Measurements from ENCODE around the gene TRAF6. TPM values are rescaled to one million over a fixed set of nuclear protein-coding genes. Genes with fewer than 3 reads are reported as not detected.

Gene TRAF6
- total RNA-seq, 1 experiment from 2014 or later, result 10.9 TPM

DNA sequence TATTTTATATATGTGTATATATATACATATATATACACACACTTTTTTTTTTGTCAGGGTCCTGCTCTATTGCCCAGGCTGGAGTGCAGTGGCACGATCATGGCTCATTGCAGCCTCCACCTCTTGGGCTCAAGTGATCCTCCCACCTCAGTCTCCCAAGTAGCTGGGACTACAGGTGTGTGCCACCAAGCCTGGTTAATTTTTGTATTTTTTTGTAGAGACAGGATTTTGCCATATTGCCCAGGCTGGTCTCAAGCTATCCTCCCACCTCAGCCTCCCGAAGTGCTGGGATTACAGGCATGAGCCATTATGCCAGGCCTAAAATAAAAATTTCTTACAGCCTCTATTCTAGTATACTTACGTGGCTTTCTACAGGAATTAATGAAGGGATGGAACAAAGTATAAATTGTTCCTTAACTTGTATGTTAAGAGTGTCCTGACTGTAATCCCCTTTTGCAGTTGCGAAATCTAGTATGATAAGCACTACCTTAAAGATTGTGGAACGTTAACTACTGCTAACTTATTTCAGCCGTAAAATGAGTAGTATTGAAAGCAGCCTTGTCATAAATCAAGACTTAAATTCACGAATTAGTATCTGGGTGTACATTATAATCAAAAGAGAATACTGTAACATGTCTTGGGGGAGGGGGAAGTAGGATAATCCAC is 2.1 kb downstream of the TRAF6 start:
- H3K36me3 ChIP-seq (ENCODE audit: control insufficient read depth, insufficient read depth, low read length), result no peaks in the 10 kb centered on the region
- intact Hi-C loops (cut with micrococcal nuclease; ENCODE audit: unreplicated experiment), result no loop called here
- H3K4me1 ChIP-seq, result peaks cover 6% of the 10 kb centered on the region
- no peak for DNase-seq
- ChIA-PET POLR2A (interaction anchor here (0.6 kb wide), 1 partner anchor 217 kb away, joined by 3 read pairs; no protein-coding TSS in a partner anchor), CTCF (interaction anchor here (1.2 kb wide), 1 partner anchor 15 kb away, joined by 5 read pairs; no protein-coding TSS in a partner anchor)
- no peaks in the 10 kb centered on the region for H3K9me3 ChIP-seq
- Mint-ChIP-seq H3K36me3 (ENCODE audit: insufficient read depth, unreplicated experiment) (peaks cover 24% of the 10 kb centered on the region), H3K4me1 (ENCODE audit: low read depth, unreplicated experiment) (peaks cover 10% of the 10 kb centered on the region), H3K9me3 (ENCODE audit: unreplicated experiment) (no peaks in the 10 kb centered on the region), H3K27ac (ENCODE audit: unreplicated experiment) (peak overlapping the region; percentile 89), H3K27me3 (ENCODE audit: insufficient read depth, unreplicated experiment) (no peaks in the 10 kb centered on the region), H3K4me3 (ENCODE audit: unreplicated experiment) (peak overlapping the region; percentile 100)
- peak overlapping the region; percentile 89; the same call in 1 of the 2 replicates for H3K4me3 ChIP-seq (ENCODE audit: low read depth, low read length)
- H3K27me3 ChIP-seq (replicated peaks; ENCODE audit: control insufficient read depth, insufficient read depth, low read length), result no peaks in the 10 kb centered on the region
- no TSS peak for BruUV-seq (replicated peaks)
- no peak for TF ChIP-seq CTCF (IDR thresholded peaks at IDR 0.05; ENCODE audit: insufficient read depth in 1 of 2, low read depth in 1 of 2, low read length in 1 of 2, severe bottlenecking in 1 of 2, unreplicated experiment in 1 of 2)

DNA sequence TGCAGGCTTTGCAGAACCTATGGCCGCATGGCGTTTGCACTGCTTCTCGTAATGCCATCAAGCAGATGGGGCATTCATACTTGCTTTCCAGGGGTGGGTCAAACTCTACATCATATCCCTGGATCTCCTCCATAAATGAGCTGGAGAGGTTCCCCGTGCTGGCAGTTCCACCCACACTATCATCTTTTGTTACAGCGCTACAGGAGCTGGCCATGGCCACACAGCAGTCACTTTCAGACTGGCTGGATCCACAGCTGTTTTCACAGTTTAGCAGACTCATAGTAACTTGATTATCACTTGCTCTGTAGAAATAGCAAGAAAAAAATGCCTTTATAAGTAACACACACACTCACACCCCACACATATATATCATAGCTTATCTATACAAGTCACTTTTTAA is 8.8 kb downstream of the TRAF6 start:
- POLR2A ChIA-PET, result no interaction called here
- intact Hi-C loops (cut with micrococcal nuclease; ENCODE audit: unreplicated experiment), result no loop called here

DNA sequence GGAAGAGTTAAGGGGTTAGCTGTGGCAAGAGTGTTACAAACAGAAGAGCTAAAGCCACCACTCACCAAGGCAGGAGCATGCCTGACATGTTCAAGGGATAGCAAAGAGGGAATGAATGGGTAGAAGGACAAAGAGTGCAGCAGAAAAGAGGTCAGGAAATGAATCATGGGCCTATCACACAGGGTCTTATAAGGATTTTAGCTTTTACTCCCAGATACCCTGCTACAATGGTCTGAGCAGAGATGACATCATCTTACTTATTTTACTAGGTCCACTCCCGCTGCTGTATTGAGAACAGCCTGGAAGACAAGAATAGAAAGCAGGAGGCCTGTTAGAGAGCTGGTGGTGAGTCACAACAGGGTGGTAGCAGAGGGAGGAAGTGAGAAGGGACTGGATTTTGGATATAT is 9.8 kb downstream of the TRAF6 start:
- intact Hi-C loops (cut with micrococcal nuclease; ENCODE audit: unreplicated experiment), result no loop called here
- H3K9me3 Mint-ChIP-seq (ENCODE audit: unreplicated experiment), result no peaks in the 10 kb centered on the region
- no TSS peak for BruUV-seq (replicated peaks)
- POLR2A ChIA-PET, result no interaction called here
- H3K36me3 Mint-ChIP-seq (ENCODE audit: insufficient read depth, unreplicated experiment), result peaks cover 20% of the 10 kb centered on the region
- H3K4me3 ChIP-seq (ENCODE audit: low read depth, low read length), result no peak overlapping the region
- no peak for DNase-seq
- no peaks in the 10 kb centered on the region; the same call in 1 of the 2 replicates for H3K36me3 ChIP-seq (ENCODE audit: control insufficient read depth, insufficient read depth, low read length)
- no peak for TF ChIP-seq CTCF (IDR thresholded peaks at IDR 0.05; ENCODE audit: insufficient read depth in 1 of 2, low read depth in 1 of 2, low read length in 1 of 2, severe bottlenecking in 1 of 2, unreplicated experiment in 1 of 2)
- H3K27ac Mint-ChIP-seq (ENCODE audit: unreplicated experiment), result no peak overlapping the region
- no peaks in the 10 kb centered on the region for H3K4me1 Mint-ChIP-seq (ENCODE audit: low read depth, unreplicated experiment)
- H3K4me1 ChIP-seq, result peaks cover 8% of the 10 kb centered on the region; the same call in 1 of the 2 replicates
- no peak overlapping the region for H3K4me3 Mint-ChIP-seq (ENCODE audit: unreplicated experiment)
- H3K27me3 Mint-ChIP-seq (ENCODE audit: insufficient read depth, unreplicated experiment), result no peaks in the 10 kb centered on the region
- H3K9me3 ChIP-seq, result no peaks in the 10 kb centered on the region
- no peaks in the 10 kb centered on the region for H3K27me3 ChIP-seq (replicated peaks; ENCODE audit: control insufficient read depth, insufficient read depth, low read length)
- CTCF ChIA-PET, result interaction anchor here (1.1 kb wide), 1 partner anchor 41 kb away, joined by 4 read pairs; no protein-coding TSS in a partner anchor

More for the DNA sequence above, 8.8 kb downstream of the TRAF6 start:
- H3K4me3 ChIP-seq (ENCODE audit: low read depth, low read length), result no peak overlapping the region
- H3K9me3 Mint-ChIP-seq (ENCODE audit: unreplicated experiment), result no peaks in the 10 kb centered on the region
- no TSS peak for BruUV-seq (replicated peaks)
- CTCF ChIA-PET, result interaction anchor here (0.7 to 2.0 kb wide), 2 partner anchors 8 to 40 kb away, joined by 3 to 12 read pairs; no protein-coding TSS in a partner anchor
- TF ChIP-seq CTCF (IDR thresholded peaks at IDR 0.05; ENCODE audit: insufficient read depth in 1 of 2, low read depth in 1 of 2, low read length in 1 of 2, severe bottlenecking in 1 of 2, unreplicated experiment in 1 of 2), result no peak
- H3K36me3 Mint-ChIP-seq (ENCODE audit: insufficient read depth, unreplicated experiment), result peaks cover 21% of the 10 kb centered on the region
- H3K9me3 ChIP-seq, result no peaks in the 10 kb centered on the region
- H3K27me3 ChIP-seq (replicated peaks; ENCODE audit: control insufficient read depth, insufficient read depth, low read length), result no peaks in the 10 kb centered on the region
- no peaks in the 10 kb centered on the region for H3K4me1 Mint-ChIP-seq (ENCODE audit: low read depth, unreplicated experiment)
- H3K36me3 ChIP-seq (ENCODE audit: control insufficient read depth, insufficient read depth, low read length), result no peaks in the 10 kb centered on the region; the same call in 1 of the 2 replicates
- H3K27ac Mint-ChIP-seq (ENCODE audit: unreplicated experiment), result no peak overlapping the region
- no peaks in the 10 kb centered on the region for H3K27me3 Mint-ChIP-seq (ENCODE audit: insufficient read depth, unreplicated experiment)
- H3K4me1 ChIP-seq, result peaks cover 8% of the 10 kb centered on the region; the same call in 1 of the 2 replicates
- DNase-seq, result no peak
- no peak overlapping the region for H3K4me3 Mint-ChIP-seq (ENCODE audit: unreplicated experiment)
